ENCODE results near the gene KCNB1.
A peak's percentile ranks its signal among the peaks of the same experiment; 100 is the strongest.

Gene KCNB1

GRCh38 chr20:49360242-49360968 is 122.1 kb downstream of the KCNB1 start:
- no peak for DNase-seq

- DNase-seq, result no peak
Measured at GRCh38 chr20:49356676-49357075, 125.8 kb downstream of the KCNB1 start.

- DNase-seq, result no peak
Measured at GRCh38 chr20:49354673-49355072, 127.8 kb downstream of the KCNB1 start.

GRCh38 chr20:49353348-49353747 is 129.1 kb downstream of the KCNB1 start:
- DNase-seq, result no peak

- peak in 5 of 56 donors; percentile 15 to 44 (median 28) for DNase-seq
Measured at GRCh38 chr20:49352751-49353150, 129.7 kb downstream of the KCNB1 start.

- DNase-seq, result no peak
Measured at GRCh38 chr20:49351775-49352174, 130.7 kb downstream of the KCNB1 start.

- DNase-seq, result no peak
Measured at GRCh38 chr20:49349694-49350252, 132.7 kb downstream of the KCNB1 start.

GRCh38 chr20:49349078-49349477 is 133.4 kb downstream of the KCNB1 start:
- no peak for DNase-seq

GRCh38 chr20:49348563-49348962 is 133.9 kb downstream of the KCNB1 start:
- DNase-seq, result no peak

- DNase-seq, result no peak
Measured at GRCh38 chr20:49347156-49347555, 135.3 kb downstream of the KCNB1 start.

- DNase-seq, result peak in 1 of 56 donors; percentile 12
Measured at GRCh38 chr20:49346682-49347081, 135.8 kb downstream of the KCNB1 start.

- peak in 8 of 56 donors; percentile 10 to 43 (median 26) for DNase-seq
Measured at GRCh38 chr20:49345524-49345923, 136.9 kb downstream of the KCNB1 start.

GRCh38 chr20:49344975-49345374 is 137.5 kb downstream of the KCNB1 start:
- peak in 27 of 56 donors; percentile 14 to 72 (median 36) for DNase-seq

GRCh38 chr20:49344140-49344539 is 138.3 kb downstream of the KCNB1 start:
- no peak for DNase-seq

- no peak for DNase-seq
Measured at GRCh38 chr20:49343246-49343645, 139.2 kb downstream of the KCNB1 start.

- peak in 4 of 56 donors; percentile 17 to 45 (median 23) for DNase-seq
Measured at GRCh38 chr20:49340161-49340966, 142.1 kb downstream of the KCNB1 start.

- no peak for DNase-seq
Measured at GRCh38 chr20:49339123-49339522, 143.3 kb downstream of the KCNB1 start.

GRCh38 chr20:49338061-49338460 is 144.4 kb downstream of the KCNB1 start:
- DNase-seq, result no peak

GRCh38 chr20:49337357-49337756 is 145.1 kb downstream of the KCNB1 start:
- DNase-seq, result no peak

GRCh38 chr20:49336786-49337185 is 145.7 kb downstream of the KCNB1 start:
- DNase-seq, result no peak

- DNase-seq, result no peak
Measured at GRCh38 chr20:49335476-49335875, 147.0 kb downstream of the KCNB1 start.

Data from amygdala (tissue), 56 donors.